ENCODE results near the gene SYT1.

SYT1 gene

DNA sequence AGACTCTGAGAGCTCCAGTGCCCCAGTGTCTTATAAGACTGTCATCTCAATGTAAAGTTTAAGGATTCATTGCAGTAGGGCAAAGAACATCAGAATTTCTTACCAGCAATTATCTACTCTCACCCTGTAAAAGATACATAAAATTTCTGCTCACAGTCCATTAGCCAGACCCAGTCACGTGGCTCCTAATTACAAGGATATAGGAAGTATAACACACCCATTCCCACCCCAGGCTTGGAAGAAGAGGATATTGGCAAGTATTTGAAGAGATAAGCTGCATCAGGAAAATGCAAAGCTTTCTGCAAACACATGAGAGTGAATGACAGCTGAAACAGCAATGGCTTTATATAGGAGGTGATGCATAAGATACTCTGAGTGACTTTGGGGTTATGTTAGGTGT is 14.3 kb downstream of the SYT1 start:
- TF ChIP-seq, protein P1, sequence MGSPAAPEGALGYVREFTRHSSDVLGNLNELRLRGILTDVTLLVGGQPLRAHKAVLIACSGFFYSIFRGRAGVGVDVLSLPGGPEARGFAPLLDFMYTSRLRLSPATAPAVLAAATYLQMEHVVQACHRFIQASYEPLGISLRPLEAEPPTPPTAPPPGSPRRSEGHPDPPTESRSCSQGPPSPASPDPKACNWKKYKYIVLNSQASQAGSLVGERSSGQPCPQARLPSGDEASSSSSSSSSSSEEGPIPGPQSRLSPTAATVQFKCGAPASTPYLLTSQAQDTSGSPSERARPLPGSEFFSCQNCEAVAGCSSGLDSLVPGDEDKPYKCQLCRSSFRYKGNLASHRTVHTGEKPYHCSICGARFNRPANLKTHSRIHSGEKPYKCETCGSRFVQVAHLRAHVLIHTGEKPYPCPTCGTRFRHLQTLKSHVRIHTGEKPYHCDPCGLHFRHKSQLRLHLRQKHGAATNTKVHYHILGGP (tag by site-specific recombination; IDR thresholded peaks at IDR 0.05), result no peak
- TF ChIP-seq ZNF473 (tag by site-specific recombination; IDR thresholded peaks at IDR 0.05) (no peak), KLF8 (tag by site-specific recombination; IDR thresholded peaks at IDR 0.05) (no peak), ZNF768 (tag by site-specific recombination; IDR thresholded peaks at IDR 0.05) (no peak)
- TF ChIP-seq, protein P2, sequence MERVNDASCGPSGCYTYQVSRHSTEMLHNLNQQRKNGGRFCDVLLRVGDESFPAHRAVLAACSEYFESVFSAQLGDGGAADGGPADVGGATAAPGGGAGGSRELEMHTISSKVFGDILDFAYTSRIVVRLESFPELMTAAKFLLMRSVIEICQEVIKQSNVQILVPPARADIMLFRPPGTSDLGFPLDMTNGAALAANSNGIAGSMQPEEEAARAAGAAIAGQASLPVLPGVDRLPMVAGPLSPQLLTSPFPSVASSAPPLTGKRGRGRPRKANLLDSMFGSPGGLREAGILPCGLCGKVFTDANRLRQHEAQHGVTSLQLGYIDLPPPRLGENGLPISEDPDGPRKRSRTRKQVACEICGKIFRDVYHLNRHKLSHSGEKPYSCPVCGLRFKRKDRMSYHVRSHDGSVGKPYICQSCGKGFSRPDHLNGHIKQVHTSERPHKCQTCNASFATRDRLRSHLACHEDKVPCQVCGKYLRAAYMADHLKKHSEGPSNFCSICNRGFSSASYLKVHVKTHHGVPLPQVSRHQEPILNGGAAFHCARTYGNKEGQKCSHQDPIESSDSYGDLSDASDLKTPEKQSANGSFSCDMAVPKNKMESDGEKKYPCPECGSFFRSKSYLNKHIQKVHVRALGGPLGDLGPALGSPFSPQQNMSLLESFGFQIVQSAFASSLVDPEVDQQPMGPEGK (tag by site-specific recombination; IDR thresholded peaks at IDR 0.05), result no peak
- ChIA-PET CTCF (no interaction called here), POLR2A (interaction anchor here (0.6 kb wide), 1 partner anchor 13 kb away, joined by 3 read pairs; no protein-coding TSS in a partner anchor)
- Histone ChIP-seq H3K4me1 (ENCODE audit: control insufficient read depth, insufficient read depth, low read length) (no peaks in the 10 kb centered on the region), H3K27ac (ENCODE audit: extremely low read depth, low read depth, low read length) (no peak overlapping the region), H3K36me3 (ENCODE audit: control insufficient read depth in 2 of 2, insufficient read depth in 1 of 2, low read length in 2 of 2) (no peaks in the 10 kb centered on the region), H3K4me3 (ENCODE audit: low read depth, low read length) (no peak overlapping the region), H3K9me3 (ENCODE audit: control insufficient read depth, insufficient read depth, low read depth, low read length) (no peaks in the 10 kb centered on the region)

DNA sequence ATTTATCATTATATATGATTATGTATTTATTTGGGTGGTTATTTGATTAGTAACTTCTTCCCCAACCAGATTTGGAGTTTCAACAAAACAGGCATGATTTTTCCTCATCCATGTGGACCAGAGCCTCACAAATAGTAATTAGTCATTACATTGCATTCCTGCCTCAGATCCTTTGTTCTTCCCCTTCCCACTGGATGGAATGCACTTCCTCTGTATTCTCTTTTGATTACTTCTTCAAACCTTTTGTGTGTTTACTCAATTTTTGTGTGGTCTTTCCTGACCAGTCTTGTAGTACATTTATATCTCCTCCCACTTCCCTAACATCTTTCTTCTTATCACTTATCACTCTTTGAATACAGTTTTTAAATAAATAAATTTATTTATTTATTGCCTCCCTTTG is 15.5 kb downstream of the SYT1 start:
- Histone ChIP-seq H3K9me3 (ENCODE audit: control insufficient read depth, insufficient read depth, low read depth, low read length) (no peaks in the 10 kb centered on the region), H3K4me3 (ENCODE audit: low read depth, low read length) (no peak overlapping the region), H3K36me3 (ENCODE audit: control insufficient read depth in 2 of 2, insufficient read depth in 1 of 2, low read length in 2 of 2) (no peaks in the 10 kb centered on the region), H3K27ac (ENCODE audit: extremely low read depth, low read depth, low read length) (no peak overlapping the region), H3K4me1 (ENCODE audit: control insufficient read depth, insufficient read depth, low read length) (no peaks in the 10 kb centered on the region)
- ChIA-PET POLR2A (no interaction called here), CTCF (no interaction called here)
- TF ChIP-seq ZNF174 (tag by site-specific recombination; IDR thresholded peaks at IDR 0.05) (no peak), ZBTB1 (tag by site-specific recombination; IDR thresholded peaks at IDR 0.05) (no peak), ZNF529 (tag by site-specific recombination; IDR thresholded peaks at IDR 0.05; ENCODE audit: insufficient replicate concordance) (no peak), ZNF670 (tag by site-specific recombination; IDR thresholded peaks at IDR 0.05; ENCODE audit: low read depth) (no peak), ZNF747 (tag by site-specific recombination; IDR thresholded peaks at IDR 0.05) (no peak), GLIS1 (tag by site-specific recombination; IDR thresholded peaks at IDR 0.05) (no peak), GLI2 (tag by site-specific recombination; IDR thresholded peaks at IDR 0.05; ENCODE audit: borderline replicate concordance, low read depth) (no peak), ZNF2 (tag by site-specific recombination; IDR thresholded peaks at IDR 0.05) (no peak), KLF10 (tag by site-specific recombination; IDR thresholded peaks at IDR 0.05) (no peak), ZNF660 (tag by site-specific recombination; IDR thresholded peaks at IDR 0.05) (no peak)
- TF ChIP-seq, protein P3, sequence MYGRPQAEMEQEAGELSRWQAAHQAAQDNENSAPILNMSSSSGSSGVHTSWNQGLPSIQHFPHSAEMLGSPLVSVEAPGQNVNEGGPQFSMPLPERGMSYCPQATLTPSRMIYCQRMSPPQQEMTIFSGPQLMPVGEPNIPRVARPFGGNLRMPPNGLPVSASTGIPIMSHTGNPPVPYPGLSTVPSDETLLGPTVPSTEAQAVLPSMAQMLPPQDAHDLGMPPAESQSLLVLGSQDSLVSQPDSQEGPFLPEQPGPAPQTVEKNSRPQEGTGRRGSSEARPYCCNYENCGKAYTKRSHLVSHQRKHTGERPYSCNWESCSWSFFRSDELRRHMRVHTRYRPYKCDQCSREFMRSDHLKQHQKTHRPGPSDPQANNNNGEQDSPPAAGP (tag by site-specific recombination; IDR thresholded peaks at IDR 0.05), result no peak

DNA sequence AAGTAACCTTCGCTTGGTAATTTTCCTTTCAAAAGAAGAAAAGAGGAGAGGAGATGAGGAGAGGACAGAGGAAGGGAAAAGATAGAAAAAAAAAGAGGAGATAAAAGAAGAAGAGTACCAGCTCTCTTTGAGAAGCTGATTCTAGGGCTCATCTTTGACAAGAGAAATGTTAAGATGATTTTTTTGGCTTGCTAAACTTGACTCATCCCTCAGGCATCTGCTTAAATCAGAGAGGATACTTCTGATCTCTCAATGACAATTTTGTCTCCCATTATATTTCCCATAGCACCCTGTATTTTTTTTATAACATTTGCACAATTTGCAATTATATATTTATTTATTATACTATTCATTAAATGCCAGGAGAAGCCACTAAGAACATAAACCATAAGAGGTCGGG is 17.1 kb downstream of the SYT1 start:
- Histone ChIP-seq H3K4me1 (ENCODE audit: control insufficient read depth, insufficient read depth, low read length) (no peaks in the 10 kb centered on the region), H3K4me3 (ENCODE audit: low read depth, low read length) (no peak overlapping the region), H3K36me3 (ENCODE audit: control insufficient read depth in 2 of 2, insufficient read depth in 1 of 2, low read length in 2 of 2) (no peaks in the 10 kb centered on the region), H3K9me3 (ENCODE audit: control insufficient read depth, insufficient read depth, low read depth, low read length) (no peaks in the 10 kb centered on the region), H3K27ac (ENCODE audit: extremely low read depth, low read depth, low read length) (no peak overlapping the region)
- POLR2A ChIA-PET, result no interaction called here
- TF ChIP-seq ZNF629 (tag by site-specific recombination; IDR thresholded peaks at IDR 0.05), result no peak
- no peak for TF ChIP-seq HOXC10 (CRISPR knock-in tag; IDR thresholded peaks at IDR 0.05)
- no peak for TF ChIP-seq ZEB2 (tag by site-specific recombination; IDR thresholded peaks at IDR 0.05)
- no peak for TF ChIP-seq ZBTB48 (tag by site-specific recombination; IDR thresholded peaks at IDR 0.05)
- TF ChIP-seq GFI1B (tag by site-specific recombination; IDR thresholded peaks at IDR 0.05), result no peak
- CTCF ChIA-PET, result no interaction called here

Measured in HEK293 (cell line).